HG02798 (cell line): ENCODE results near the gene AFF2.

Source experiments
- ATAC-seq: cut with Tn5 transposase; IDR thresholded peaks from one replicate; pipeline ENCODE4 v1.9.1; 2021; ENCODE audit warnings: mild to moderate bottlenecking; ENCODE audit not compliant: unreplicated experiment, poor library complexity

AFF2 gene

DNA sequence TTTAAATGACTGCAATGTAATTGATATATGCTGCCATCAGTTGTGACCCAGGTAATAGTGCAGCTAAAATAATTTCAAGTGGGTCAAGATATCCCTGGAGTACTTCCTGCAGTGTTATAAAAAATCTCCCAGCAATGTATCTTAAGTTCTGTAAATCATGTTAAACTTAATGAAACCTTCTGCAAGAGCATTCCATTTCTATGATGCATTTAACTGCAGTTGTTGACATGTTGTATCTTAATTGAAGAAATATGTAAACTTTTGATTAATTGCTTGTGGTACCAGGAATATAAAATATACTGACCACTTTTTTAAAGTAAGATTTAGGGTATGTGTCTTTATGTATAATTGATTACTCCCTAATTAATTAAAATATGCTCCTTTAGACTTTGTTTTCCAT lies 213.6 kb downstream of the AFF2 start:
- no peak for ATAC-seq

DNA sequence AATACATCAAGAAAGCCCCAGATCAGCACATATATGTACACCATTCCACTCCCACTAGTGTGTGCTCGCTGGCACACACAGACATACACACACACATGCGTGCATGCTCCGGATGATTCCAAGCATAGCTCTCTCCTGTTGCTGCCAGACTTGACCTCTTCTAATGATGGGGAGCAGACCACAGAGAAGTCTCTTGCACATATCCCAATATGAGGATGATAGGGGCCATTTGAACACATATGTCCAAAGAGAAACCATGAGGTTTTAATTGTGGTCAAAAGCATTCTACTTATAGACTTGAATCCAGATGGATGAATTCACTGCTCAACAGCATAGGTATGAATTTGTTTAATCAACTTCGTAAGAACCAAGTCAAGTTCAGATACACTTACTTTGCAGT lies 214.9 kb downstream of the AFF2 start:
- no peak for ATAC-seq

DNA sequence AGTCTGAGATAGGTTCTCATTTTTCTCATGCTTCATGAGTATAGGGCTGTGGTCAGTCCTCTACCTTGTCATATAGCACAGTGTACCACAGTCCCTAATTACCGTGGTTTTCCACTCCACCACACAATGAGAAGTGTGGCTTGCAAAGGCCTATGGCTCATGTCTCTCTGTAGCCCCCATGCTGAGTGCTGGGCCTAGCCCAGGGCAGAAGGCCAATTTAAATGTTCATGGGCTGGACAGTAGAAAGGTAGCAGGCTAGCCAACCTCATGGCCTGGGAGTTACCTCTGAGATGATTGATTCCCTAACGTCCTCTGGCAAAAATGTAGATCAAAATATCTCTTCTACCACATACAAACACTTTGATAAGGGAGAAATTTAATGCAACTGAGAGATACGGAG lies 222.5 kb downstream of the AFF2 start:
- no peak for ATAC-seq

DNA sequence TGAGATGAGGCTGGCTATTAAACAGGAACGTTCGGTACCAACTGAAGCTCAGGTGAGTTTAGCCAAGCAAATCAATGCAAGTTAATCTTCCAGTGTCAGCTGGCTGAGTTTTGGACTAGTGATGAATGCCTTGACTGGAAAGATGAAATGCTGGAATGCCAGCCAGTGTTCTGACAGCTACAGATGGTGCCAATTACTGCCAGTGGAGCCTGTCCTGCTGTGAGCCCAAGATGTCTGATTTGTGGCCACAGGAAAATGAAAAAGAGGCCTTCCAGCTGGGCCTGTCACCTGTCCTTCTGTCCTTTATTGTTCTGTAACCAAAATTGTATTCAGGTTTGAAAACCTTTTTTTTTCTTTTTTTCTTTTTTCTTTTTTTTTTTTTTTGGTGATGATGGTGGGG lies 223.1 kb downstream of the AFF2 start:
- ATAC-seq: no peak

DNA sequence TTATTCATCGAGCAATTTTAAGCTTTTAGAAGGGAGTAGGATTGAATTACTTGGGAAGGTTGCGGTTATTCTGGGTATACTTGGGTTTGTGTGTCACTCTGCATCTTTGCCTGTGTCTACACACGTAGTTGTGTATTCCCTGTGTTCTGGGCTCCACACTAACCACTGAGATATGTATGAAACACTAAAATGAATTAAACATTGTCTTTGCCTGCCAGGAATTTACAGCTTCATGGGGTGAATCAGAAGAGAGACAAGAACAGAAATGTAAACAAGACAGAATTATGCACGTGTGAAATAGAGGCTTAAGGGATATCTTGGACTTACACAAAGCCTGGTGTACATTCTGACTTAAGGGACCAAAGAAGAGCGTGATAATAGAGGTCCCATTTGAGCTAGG lies 228.5 kb downstream of the AFF2 start:
- ATAC-seq: no peak

DNA sequence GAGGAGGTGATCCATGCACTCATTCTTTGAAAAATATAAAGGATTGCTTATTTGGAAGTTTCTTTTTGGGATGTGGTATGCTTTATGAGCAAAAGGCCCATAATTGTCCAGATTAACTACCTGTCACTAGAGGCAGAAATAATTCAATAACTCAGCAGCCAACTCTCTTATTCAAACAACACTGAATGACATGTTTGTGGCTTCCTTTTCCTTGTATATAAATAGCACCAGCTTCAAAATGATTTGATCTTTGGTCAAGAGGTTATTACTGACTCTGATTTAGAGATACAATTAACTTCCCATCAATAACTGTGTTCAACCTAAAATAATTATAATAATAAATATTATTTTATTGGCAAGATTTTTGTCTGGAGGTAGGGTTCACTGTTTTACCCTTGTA lies 232.3 kb downstream of the AFF2 start:
- ATAC-seq: no peak

DNA sequence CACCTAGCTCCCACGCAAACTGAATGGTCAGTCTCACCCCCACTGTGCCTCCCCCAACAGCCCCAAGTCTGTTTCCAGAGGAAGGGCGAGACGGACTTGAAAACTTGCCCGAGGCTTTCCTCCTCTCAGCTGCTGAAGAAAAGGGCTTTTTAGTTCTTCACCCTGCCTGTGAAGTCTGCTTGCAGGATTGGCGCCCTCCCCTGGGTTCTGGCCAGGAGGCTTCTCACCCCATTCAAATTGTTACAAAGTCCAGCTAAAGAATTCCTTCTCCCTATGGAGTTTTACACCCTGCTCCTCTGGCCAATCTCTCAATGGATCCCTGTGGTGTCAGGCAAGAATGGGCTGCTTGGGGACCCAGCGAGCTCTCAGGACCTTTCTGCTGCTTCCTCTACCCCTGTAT lies 241.0 kb downstream of the AFF2 start:
- no peak for ATAC-seq

DNA sequence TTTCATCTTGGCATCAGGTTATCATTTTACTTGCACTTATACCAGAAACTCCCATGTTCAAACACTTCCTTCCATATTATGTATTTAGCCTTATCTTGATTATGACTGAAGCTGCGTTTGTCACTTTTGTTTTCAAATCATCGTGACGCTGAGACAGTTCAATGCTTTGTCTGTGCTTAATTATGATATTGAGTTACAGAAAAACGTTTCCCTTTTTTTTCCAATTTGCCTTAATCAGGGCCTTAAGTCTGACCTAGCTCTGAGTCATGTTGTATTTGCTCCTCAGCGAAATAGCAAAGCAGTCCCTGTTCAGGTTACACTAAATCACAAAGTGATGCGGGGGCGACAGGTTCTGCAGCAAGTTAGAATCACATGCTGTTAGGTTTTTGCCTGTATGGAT lies 254.7 kb downstream of the AFF2 start:
- ATAC-seq: no peak

DNA sequence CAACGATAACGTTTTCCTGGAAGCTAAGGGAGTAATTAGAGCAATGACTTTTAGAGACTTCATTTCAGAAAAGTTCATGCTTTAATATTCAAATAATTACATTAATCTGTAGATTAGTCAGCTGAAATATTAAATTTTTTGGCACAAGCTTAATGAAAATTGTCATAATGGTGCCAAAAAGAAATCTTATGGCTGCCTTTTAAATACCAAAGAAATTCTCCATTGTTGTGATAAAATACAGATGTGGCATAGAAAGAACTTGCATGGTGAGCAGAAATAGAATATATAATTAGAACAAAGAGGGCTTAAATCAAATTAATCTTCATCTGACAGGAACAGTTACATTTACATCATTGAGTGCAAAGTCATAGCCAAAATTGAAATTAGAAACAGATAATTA lies 263.5 kb downstream of the AFF2 start:
- ATAC-seq: no peak

DNA sequence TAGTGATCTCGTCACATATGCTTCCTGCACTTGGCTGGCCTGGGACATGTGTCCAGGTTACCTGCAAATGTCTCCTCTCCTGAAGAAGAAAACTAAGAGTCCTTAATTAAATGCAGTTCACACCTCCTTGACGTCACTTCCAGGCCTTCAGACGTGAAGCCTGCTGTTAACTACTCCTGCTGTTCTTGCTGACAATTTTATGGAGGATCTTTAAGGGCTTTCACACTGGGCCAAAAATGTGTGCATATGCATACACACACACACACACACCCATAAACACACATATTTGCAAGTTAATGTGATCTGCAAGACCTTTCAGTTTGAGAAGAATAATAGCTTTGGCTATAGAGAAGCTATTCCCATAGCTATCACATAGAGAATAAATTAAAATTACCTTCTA lies 267.9 kb downstream of the AFF2 start:
- ATAC-seq: no peak

DNA sequence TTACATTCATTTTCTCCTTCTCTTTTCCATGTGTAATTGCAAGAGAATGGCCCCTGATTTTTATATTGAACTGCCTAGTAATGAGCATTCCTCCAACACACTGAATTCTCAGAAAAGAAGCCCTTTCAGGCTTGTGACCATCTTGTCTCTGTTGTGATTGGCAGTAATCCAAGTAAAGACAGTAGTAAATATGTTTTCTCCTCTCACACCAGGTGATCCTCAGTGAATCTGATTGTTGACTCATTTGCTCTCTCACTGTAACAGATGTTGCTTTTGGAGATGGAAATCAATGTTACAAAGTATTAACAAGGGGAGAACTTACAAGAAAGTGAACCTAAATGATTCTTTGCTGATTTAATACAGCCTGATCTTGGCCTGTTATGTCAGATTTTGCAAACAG lies 271.0 kb downstream of the AFF2 start:
- ATAC-seq: no peak

DNA sequence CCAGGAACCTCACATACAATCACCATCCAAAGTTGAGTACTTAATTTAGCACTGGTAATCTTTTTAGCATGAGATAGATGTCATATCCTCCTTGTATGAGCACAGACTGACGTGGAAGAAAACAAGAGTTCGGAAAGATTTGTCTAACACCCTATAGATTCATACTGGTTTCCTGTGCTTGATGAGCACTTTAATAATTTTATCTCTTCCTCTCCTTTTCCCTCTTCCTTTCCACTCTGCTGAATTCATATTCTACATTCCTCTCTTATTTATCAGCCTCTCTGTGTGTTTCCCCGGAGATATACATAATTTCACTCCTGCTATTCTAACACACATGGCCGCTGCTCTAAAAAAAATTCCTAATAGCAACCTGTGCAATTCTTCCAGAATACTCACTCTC lies 273.9 kb downstream of the AFF2 start:
- ATAC-seq: no peak

DNA sequence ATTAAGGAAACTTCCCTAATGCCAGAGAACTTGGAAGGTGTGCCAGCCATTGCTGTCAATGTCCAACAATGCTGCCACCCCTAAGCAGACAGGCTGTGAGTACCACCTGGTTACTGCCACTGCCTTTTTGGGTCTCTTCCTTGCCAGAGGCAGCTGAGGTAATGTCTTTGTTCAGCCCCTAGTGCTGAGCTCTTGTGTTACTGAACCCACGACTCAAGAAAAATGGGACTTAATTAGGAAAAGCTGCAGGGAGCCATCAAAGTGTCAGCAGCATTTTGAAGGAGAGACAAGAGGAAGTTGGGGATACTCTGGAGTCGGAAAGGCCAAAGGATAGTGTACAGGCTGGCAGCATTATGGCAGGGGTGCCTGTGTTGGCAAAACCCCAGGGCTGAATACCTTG lies 283.7 kb downstream of the AFF2 start:
- ATAC-seq: no peak

DNA sequence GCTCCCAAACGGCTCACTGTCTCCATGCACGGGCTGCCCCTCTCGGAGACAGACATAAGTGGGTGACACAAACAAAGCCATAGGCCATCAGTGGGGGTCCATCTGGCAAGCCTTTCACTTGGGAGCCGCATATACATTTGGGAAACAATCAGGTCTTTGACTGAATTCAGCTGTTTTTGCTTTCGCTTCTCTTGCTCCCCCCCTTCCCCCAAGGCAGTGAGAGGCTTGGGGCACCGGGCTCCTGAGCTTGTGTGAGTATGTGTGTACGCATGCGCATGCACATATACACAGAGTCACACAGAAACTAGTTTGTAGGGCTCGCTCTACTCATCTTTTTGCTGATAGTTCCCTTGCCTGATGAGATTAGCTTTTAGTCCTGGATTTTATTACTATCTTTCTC lies 284.4 kb downstream of the AFF2 start:
- peak; percentile 72 for ATAC-seq

DNA sequence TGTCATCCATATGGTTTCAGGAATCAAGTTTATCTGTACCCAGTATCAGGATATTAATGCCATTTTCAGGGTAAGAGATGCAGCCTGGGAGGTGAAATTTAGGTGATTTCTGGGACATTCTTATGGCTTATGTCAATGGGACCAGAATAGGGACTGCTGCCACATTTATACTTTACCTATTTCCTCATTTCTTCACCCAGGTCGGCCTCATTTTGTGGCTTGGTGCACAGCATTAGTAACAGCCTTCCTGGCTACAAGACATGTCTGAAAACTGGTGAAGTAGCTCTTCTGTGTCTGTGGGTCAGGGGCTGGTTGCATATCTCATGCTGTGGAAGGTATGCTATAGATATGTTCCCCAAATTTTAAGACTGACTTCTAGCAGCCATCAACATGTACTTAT lies 284.8 kb downstream of the AFF2 start:
- peak; percentile 33 for ATAC-seq

DNA sequence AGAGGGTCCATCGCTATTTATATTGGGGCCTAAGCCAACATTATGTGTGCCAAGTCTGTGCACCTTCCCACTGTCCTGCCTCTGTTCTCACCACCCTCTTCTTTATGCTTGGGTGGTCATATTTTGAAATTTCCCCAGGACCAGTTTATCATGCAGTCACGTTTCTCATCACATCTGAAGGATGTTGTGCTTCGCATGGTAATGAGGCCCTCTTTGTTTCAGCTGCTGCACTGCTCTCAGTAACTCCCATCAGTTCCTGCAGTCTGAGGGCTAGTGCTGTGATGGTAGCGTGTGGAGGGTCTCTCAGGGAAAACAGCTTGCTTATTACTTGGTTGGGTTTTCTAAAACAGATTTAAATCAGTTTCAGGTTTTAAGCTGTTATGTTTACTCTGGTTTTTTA lies 288.0 kb downstream of the AFF2 start:
- ATAC-seq: no peak

DNA sequence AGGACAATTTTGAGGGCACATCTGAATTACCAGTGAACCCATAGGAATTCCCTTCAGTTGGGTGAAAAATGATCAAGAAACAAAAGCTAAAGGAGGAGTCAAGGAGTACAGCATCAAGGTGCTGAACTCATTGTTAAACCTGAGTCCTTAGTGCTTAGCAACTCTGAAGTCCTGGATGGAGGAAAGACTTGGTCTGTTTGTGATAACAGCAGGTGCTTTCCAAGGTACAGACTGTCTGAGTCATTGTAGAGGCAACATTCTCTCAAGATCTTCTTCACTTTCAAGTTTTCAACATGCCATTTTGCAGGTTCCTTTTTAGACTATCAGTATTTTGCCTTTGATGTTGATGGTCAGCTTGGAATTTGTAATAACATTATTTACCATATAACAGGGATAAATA lies 293.9 kb downstream of the AFF2 start:
- peak; percentile 34 for ATAC-seq

DNA sequence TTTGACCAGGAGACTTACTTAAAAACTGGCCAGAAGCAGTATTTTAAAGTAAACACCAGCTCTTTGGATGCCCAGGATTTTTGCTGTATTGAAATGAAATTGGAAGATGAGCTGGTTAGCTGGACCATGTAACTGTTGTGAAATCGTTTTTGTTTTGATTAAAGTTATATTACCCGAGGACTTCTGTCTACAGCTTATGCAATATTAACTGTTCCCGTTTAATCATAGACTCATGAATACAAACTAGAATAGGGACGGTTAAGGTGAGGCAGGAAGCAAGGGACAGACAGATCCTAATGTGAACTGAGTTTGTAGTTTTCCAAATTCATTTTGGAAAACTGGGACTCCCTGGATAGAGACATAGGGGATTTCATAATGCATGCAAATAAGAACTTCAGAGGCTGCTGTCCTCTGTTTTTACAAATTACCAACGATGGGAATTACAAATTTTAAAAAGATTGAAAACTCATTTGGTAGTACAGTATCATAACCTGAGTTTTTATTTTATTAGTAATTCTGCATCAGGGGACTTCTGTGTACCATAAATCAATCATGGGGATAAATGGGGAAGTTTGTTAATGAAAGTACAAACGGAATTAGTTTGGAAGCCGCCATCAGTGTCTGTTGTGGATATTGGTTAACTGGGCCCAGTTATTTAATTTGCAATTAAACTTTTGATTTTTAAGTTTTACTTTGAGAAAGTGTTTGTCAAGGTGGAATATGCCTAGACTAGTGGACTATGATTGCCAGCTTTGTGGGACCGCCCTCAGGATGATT lies 304.4 kb downstream of the AFF2 start:
- ATAC-seq: no peak

DNA sequence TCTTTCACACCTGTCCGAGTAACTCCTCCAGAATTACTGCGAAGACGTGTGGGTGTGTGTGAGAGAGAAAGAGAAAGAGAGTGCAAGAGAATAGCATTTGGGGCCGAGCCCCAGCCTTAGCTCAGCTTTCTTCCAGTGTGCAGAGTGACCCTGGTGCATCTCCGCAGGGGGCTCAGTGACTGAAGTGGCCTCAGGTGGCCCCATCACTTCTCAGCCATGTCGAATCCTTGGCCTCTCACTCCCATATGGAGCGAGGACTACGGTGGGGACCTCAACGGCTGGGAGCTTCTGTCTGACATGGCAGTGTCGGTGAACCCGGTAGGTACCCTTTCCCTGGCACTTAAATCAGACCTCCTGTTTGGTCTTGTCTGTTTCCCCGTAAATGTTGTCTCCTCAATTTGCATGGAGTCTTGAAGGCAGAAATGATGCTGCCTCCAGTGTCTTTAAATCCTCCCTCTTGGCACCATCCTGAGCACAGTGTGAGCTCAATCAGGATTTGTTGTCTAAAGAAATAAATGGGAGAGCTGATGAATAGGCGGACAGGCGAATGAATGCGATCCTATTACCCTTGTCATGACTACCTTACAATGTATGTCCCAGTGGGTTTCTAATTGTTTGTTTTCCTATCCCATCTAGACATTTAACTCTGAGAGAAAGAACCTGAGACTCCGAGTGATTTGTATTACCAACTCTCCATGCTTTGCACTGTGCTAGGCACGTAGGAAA lies 305.9 kb downstream of the AFF2 start:
- no peak for ATAC-seq

DNA sequence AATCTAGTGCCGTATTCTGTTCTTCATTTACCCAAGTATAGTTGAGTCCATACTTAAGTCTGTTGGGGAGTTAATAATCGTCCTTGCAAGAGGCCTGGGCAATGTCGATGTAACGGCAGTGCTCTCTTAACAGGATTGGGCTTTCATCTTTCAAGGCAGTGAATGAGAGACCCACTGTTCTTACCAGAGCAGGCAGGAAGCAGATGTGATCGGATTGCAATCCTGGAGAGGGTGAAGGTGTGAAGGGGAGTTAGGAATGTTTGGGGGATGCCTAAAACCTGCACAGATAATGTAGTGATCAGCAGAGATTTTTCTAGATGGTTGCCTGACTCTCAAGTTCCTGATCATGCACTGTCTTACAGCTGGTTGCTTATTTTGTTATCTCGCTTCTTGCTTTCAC lies 308.4 kb downstream of the AFF2 start:
- ATAC-seq: no peak

DNA sequence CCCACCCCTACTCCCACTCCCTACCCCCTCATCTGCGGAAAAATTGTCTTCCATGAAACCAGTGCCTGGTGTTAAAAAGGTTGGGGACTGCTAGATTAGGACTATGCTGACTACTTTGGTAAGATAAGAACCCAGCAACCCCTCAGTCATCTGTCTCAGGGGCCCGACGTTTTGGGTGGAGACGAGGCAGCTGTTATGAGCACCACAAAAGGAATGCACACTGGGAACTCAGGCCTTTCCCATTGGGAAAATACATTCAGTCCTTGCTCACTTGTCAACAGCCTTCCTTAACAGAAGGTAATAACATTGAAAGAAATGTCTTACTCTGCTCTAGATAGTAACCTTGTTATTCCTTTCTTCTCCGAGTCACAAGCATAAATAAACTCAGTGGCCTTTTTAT lies 310.8 kb downstream of the AFF2 start:
- no peak for ATAC-seq

DNA sequence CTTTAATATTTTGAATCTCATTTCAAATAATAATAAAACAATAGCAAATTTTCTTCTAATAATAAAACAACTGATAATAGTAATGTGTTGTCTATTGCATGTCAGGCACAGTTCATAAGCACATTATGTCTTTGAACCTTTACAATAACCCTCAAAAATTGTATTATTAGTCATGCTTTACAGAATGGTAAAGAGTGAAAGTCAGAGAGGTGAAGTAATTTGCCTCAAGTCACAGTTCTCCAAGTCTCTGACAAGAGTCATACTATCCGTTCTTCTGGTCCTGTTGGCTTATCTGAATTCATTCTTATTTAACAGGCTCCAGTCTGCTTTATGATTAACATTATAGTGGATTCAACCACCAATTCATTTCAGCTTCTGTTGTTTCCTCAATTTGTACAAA lies 313.0 kb downstream of the AFF2 start:
- no peak for ATAC-seq
